Liver (tissue), 3 donors: ENCODE data around the gene ANKMY1.

Experiments
- SP1 ChIP-seq: IDR thresholded peaks from 2 replicates; pipeline ENCODE4 v1.6.1; 2018; ENCODE audit warnings: antibody characterized with exemption, mild to moderate bottlenecking
- TF ChIP-seq, protein P1 (sequence below): fragments of 150-350 bp; IDR thresholded peaks from 2 replicates; pipeline ENCODE4 v1.5.1; 2017; ENCODE audit warnings: improper control_type of control experiment, low read depth, low read length; ENCODE audit not compliant: missing input control
- donor health status: healthy.
- donor health status: healthy.

DNA sequence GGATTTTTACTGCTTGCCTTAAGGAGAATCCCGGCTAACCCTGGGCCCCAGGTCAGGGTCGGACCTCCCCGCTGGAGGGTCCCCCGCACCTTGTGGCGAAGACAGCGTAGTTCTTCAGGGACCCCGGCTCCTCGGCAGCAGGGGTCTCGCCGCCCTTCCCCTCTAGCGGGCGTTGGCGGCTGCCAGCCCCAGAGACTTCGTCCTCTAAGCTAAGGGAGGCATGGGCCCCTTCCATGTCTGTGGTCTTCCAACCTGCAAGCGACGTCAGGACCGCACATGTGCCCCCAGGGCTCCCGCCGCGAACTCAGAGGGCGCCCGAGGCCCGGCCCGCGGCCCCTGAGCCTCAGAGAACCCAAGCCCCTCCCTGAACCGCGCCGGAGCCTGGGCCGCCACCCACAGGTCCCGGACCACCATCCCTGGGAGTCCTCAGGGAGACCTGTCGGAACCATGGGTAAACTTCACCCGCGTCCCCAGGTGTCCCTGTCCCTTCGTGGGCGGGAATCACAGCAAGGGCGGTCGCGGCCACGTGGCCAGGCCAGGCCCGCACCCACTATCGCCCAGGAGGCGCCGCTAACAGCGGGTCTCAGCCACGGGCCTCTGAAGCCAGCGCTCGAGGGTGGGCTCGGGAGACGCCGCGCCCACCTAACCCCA, 562 bp downstream of the ANKMY1 start:
- TF ChIP-seq, protein P1, sequence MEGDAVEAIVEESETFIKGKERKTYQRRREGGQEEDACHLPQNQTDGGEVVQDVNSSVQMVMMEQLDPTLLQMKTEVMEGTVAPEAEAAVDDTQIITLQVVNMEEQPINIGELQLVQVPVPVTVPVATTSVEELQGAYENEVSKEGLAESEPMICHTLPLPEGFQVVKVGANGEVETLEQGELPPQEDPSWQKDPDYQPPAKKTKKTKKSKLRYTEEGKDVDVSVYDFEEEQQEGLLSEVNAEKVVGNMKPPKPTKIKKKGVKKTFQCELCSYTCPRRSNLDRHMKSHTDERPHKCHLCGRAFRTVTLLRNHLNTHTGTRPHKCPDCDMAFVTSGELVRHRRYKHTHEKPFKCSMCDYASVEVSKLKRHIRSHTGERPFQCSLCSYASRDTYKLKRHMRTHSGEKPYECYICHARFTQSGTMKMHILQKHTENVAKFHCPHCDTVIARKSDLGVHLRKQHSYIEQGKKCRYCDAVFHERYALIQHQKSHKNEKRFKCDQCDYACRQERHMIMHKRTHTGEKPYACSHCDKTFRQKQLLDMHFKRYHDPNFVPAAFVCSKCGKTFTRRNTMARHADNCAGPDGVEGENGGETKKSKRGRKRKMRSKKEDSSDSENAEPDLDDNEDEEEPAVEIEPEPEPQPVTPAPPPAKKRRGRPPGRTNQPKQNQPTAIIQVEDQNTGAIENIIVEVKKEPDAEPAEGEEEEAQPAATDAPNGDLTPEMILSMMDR = no peak
- no peak for TF ChIP-seq SP1
